IPS-NIHi7 (cell line): ENCODE results near the gene TNFRSF14.

ENCODE experiments used
- DNase-seq: peaks from one replicate; pipeline ENCODE4 v3.0.0; 2012; ENCODE audit warnings: mixed read lengths; ENCODE audit errors: extremely low spot score

Gene TNFRSF14

GRCh38 chr1:2523191-2523890 lies 32.8 kb upstream of the TNFRSF14 start:
- no peak for DNase-seq

DNA sequence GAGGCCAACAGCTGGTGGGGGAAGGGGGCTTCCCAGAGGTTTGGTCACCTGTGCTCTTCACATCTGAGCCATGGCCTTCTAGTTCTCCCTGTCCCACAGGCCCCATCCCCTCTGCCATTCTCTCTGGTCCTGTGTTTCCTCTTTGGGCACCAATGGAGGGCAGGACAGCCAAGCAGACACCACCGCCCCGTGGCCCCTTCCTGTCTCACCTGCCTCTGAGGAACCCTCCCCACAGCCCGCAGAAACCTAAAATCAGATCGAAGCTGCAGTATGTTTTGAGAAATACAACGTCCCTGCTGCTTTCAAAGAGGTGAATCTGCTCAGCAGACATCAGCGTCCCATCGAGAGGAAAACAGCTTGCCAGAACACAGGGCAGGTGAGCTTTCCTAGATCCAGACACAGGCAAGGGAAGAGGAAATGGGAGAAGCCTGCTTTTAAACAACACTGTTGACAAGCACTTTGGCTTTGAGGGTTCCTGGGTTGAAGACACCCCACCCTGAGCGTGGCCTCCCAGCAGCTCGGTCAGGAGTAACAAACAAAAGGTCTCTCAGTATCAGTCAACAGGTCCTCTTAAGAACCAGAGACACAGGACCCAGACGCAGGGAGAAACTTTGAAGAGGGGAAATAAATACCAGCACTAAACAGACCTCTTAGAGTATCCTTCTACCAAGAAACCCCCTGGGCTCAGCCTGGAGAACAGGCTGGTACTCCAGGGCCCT lies 32.1 kb upstream of the TNFRSF14 start:
- no peak for DNase-seq

- DNase-seq, result no peak
These were observed 30.6 kb upstream of the TNFRSF14 start for GRCh38 chr1:2525572-2525919.

- DNase-seq, result peak; percentile 92
These were observed 30.0 kb upstream of the TNFRSF14 start, which contains the start of gene PANK4 for GRCh38 chr1:2525920-2526823. Gene PANK4, minus strand, starts transcription at chr1:2526596. Its CDS starts 9 bp downstream, at chr1:2526587.

- DNase-seq, result no peak
These were observed 29.2 kb upstream of the TNFRSF14 start for GRCh38 chr1:2526824-2527555.

- no peak for DNase-seq
These were observed 28.7 kb upstream of the TNFRSF14 start for GRCh38 chr1:2527556-2527860.

DNA sequence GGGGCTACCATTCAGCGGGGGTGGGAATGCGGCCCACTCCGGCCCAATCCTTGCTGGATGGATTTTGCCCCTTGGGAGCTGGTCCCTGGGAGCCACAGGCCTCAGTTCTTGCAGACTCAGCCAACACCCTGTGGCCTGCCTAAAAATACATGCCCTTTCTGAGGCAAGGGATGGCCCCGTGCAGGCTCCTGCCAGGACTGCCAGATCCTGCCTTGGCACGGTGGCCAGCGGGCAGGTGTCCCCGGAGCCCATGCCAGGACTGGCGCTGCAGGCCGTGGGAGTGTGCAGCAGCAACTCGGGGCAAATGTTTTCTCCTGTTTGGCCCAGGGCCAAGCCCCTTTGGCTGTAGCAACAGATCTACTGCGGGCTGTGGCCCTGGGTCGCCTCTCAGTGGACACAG lies 28.2 kb upstream of the TNFRSF14 start:
- DNase-seq, result no peak

DNA sequence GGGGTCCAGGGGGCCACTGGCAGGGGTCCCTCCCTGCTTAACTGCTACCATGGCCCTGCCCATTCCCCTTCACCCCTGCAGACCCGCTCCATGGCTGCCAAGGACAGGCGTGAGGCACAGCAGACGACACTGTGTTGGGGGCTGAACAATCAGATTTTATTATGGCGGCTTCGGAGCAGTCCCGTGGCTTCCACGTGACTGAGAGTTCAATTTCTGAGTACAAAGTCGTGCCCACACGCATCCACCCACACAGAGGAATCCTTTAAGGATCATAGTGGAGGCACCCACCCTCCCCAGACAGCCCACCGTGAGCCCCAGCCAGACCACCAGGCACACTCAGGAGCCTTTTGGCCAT lies 27.6 kb upstream of the TNFRSF14 start:
- no peak for DNase-seq

GRCh38 chr1:2528966-2529783 lies 27.0 kb upstream of the TNFRSF14 start:
- peak; percentile 71 for DNase-seq

- DNase-seq, result no peak
These were observed 26.2 kb upstream of the TNFRSF14 start, which contains the start of gene HES5 for GRCh38 chr1:2529784-2530512. Gene HES5, minus strand, starts transcription at chr1:2530263. Its CDS starts 99 bp downstream, at chr1:2530164.

DNA sequence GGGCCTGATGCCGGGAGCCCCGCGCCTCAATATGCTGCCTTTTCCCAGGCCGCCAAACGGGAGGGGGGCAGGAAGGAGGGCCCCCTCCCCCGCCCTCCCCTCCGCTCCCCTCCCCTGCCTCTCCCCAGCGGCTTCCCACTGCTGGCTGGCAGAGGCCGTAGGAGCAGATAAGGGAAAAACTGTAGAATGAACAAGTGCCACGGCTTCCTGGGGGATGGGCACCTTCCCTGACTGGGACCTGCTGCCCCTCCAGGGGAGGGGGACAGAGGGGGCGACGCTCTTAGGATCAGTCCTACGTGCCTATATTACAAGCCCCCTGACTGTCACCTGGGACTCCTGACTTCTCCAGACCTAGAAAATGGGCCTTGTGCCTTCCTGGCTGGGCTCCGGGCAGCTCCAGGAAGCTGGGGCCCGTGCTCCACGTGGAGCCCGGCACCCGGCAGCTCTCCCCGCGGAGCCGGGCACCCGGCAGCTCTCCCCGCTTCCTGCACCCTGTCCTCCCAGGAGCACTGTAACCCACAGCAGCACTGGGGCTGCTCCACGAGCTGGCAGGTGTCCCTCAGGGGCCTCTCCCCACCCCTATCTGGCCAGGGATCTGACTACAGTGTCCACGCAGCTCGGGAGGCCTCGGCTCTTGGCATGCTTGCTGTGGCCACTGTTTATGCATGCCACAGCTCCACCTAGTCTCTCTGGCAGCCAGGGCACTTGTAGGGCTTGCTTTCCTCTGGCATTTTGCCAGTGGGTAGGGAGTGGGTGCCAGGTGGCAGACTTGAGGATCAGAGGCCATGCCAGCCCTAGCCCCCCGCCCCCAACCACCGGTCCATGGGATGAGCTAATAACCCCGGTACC lies 25.4 kb upstream of the TNFRSF14 start:
- no peak for DNase-seq

DNA sequence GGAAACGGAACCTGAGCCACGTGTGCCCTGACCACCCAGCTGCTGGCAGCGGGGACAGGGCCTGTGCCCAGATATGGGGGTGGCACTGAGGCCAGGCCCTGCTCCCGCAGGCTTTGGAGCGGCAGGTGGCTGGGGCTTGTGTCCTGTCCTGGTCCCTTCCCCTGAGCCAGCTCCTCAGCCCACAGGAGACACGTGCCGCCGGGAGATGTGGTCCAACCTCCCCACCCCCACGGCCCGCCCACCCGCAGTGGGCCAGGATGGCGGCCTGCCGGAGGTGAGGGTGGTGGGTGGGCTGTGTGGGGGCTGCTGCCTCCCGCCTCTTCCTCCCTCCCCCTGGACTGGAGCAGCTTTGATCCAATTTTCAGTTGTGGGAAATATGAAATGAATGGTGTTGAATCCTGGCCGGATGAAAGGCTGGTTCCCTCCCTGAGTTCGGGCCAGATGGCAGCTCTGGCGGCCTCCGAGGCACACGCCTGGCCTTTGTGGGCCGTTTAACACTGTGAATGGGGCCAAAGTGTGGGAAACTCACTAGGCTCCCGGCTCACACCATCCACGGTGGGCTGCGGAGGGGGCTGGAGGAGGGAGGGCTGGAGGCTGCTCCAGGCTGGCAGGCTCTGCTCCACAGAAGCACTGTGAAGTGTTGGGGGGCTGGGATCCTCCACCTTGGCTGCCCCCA lies 23.5 kb upstream of the TNFRSF14 start:
- DNase-seq, result no peak

GRCh38 chr1:2533365-2533764 lies 22.8 kb upstream of the TNFRSF14 start:
- DNase-seq, result no peak

DNA sequence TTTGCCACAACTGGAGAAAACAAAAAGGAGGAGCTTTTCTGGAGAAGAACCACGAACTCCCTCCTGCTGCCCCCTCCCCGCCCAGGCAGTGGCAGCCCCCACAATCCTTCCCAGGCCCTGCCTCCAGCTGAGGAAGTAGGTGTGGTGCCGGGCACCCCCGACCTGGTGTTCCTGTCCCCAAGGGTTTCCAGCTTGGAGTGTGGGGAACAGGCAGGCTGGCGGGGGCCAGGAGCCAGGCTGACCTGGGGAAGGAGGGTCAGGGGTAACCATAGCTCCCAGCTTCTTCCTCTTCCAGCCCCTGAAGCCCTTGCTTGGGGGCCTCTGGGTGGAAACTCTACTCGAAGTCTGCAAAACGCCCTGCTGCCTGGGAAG lies 21.9 kb upstream of the TNFRSF14 start:
- DNase-seq, result no peak

DNA sequence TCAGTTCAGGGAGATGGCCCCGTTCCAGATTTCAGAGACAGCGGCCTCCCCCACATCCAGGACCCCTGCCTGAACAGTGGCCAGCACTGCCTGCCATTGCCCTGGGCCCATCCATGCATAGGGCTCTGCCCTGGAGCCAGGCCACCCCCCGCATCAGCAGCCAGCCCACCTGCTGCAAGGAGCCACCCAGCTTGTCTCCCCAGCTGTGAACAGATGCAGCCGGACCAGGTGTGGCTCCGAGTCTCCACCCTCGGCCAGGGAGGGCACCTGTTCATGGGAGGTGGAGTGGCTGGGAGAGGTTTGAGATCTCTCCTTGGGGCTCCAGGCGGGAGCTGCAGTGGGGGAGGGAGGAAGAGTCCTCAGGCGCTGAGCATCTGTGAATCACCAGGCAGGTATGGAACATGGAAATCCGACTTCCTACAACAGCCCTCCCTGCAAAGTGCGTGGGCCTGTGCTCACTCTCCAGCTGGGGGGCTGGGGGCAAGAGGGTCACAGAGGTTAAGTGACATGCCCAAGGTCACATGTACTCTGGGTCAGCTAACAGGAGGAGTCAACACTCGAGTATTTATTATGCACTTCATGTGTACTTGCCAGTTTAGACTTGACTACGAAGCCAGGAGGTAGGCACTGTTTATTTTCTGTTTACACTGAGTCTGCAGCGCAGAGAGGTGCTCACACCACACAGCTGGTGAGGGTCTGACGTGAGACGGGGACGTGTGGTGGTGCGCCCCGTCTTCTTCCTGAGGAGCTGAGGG lies 21.3 kb upstream of the TNFRSF14 start:
- no peak for DNase-seq

DNA sequence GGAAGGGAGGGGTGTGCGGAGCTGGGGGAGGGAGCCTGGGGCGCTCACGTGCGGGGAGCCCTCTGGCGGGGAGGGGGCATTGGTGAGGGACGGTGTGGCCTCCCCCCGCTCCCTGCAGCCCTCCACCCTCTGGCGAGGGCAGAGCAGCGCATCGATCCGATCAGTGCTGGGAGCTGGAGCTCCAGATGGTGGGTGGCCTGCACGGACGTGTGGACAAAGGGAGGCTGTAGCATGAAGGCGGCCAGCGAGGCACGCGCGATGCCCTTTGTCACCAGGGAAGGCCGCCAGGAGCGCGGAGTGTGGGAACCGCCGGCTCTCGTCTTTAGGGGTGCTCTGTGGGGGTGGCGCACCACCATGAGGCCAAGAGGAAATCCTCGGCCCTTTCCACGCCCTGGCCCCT lies 20.7 kb upstream of the TNFRSF14 start:
- no peak for DNase-seq

GRCh38 chr1:2535981-2536380 lies 20.2 kb upstream of the TNFRSF14 start:
- DNase-seq, result no peak

DNA sequence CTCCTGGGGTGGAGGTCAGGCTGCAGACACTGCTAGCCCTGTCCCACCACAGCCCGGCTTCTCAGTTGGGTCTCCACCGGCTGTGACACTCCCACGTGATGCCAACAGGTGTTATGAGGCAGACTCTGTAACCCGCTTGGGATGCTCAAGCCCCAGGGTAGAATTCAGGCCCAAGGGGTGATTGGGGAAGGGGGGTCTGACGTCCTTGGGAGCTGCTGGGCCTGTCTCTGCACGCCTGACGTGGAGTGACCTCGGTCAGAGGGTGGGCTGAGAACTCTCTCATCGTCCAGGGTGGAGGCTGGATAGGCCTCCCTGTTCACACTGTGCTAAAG lies 18.4 kb upstream of the TNFRSF14 start:
- no peak for DNase-seq
